ENCODE data around the gene IPO4. TPM values are rescaled to one million over a fixed set of nuclear protein-coding genes. Genes with fewer than 3 reads are reported as not detected.

IPO4 gene
- total RNA-seq, 1 donor from 2014 or later, result 49.6 TPM

DNA sequence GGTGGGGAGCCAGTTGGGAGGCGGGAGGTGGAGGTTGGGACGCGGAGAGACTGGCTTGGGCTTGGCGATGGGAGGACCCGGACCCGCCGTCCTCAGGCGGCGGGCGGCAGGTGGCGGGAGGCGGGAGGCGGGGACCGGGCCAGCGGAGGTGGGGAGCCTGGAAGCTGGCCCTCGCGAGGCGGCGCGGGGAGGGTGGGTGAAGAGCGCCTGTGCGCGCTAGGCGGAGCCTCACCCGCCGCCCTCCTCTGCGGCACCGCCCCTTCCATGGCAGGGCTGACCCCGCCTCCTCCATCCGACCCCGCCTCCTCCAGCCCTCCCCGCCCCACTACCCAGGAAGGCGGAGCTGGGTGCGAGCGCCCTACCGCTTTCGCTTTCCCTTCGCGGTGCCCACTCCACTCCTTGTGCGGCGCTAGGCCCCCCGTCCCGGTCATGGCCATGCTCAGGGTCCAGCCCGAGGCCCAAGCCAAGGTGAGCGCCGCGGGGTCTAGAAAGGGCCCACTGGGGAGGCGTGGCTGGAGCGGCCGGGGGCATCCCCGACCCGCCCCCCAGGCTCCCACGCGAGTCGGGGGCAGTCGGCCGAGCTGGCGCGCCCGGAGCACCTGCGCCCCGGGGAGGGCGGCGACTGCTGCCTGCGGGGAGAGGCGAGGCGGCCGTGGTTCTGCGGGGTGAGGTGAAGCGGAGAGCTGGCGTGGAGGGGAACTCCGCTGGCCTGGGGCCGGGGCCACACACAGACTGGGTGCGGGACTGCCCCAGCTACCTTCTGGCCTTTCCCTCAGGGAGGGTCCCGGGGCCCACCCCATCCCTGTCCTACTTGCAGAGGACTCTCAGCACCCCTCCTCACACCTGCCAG, 52.6 kb downstream of the IPO4 start, which contains the start of gene PSME1:
PSME1 (plus strand) TSS at position 361 of the 850 bp plus-strand sequence; CDS start at position 430, 69 bp downstream.

DNA sequence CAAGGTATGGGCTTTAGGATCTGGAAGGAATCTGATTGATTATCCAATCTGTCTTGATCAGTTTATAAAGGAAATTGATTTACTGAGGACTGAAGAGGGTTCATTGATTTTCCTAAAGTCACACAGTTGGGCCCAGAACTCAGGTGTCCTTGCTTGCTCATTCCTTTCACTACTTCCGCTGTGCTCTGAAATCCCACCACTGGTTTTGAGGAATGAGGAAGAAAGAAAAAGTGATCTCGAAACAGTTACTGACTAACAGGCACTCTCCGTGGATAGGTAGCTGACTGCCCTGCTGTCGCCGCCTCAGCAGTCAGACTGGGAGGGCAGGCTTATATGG, 58.3 kb downstream of the IPO4 start, which contains the start of gene FITM1:
FITM1 (plus strand) TSS at position 280 of the 337 bp plus-strand sequence. CDS start 905 bp downstream, outside the sequence.

Other genes with a start within 250 kb of the IPO4 start
- gene DHRS4, start 235.0 kb downstream of the IPO4 start, total RNA-seq, result 53.7 and 58.5 TPM in 2 replicates
- gene DHRS4L2, start 199.9 kb downstream of the IPO4 start, total RNA-seq, result 11.9 and 13.7 TPM in 2 replicates
- gene CARMIL3, start 136.8 kb downstream of the IPO4 start, total RNA-seq, result 0.09 TPM in 1 of 2 replicates, not detected in the other
- not detected in 2 replicates for gene CPNE6, start 117.3 kb downstream of the IPO4 start, total RNA-seq
- 5.1 and 17.4 TPM in 2 replicates for gene PCK2, start 94.5 kb downstream of the IPO4 start, total RNA-seq
- 42.3 and 47.3 TPM in 2 replicates for gene DCAF11, start 74.0 kb downstream of the IPO4 start, total RNA-seq
- gene NRL, start 73.9 kb downstream of the IPO4 start, total RNA-seq, result 0.19 and 0.45 TPM in 2 replicates
- 0.19 and 0.27 TPM in 2 replicates for gene FITM1, start 58.2 kb downstream of the IPO4 start, total RNA-seq
- gene PSME1, start 52.6 kb downstream of the IPO4 start, total RNA-seq, result 78.5 and 103 TPM in 2 replicates
- gene EMC9, start 47.2 kb downstream of the IPO4 start, total RNA-seq, result 23.2 and 23.7 TPM in 2 replicates
- 101 and 105 TPM in 2 replicates for gene PSME2, start 42.2 kb downstream of the IPO4 start, total RNA-seq
- 28.9 and 29.3 TPM in 2 replicates for gene RNF31, start 41.3 kb downstream of the IPO4 start, total RNA-seq
- 39.4 and 47.7 TPM in 2 replicates for gene IRF9, start 27.6 kb downstream of the IPO4 start, total RNA-seq
- gene REC8, start 16.7 kb downstream of the IPO4 start, total RNA-seq, result 1.3 and 4.2 TPM in 2 replicates
- 38.6 and 53.6 TPM in 2 replicates for gene TM9SF1, start 6.6 kb upstream of the IPO4 start, total RNA-seq
- 0.09 TPM in 1 of 2 replicates, not detected in the other for gene TSSK4, start 16.9 kb upstream of the IPO4 start, total RNA-seq
- 16.7 and 27.9 TPM in 2 replicates for gene CHMP4A, start 24.7 kb upstream of the IPO4 start, total RNA-seq
- gene MDP1, start 27.2 kb upstream of the IPO4 start, total RNA-seq, result 8.6 and 8.8 TPM in 2 replicates
- 235 and 253 TPM in 2 replicates for gene NEDD8, start 43.6 kb upstream of the IPO4 start, total RNA-seq
- gene GMPR2, start 44.1 kb upstream of the IPO4 start, total RNA-seq, result 76.5 and 85.2 TPM in 2 replicates
- gene TINF2, start 53.8 kb upstream of the IPO4 start, total RNA-seq, result 38.1 and 43.4 TPM in 2 replicates
- gene TGM1, start 74.4 kb upstream of the IPO4 start, total RNA-seq, result 0.36 and 0.75 TPM in 2 replicates
- 20.5 and 21.1 TPM in 2 replicates for gene RABGGTA, start 82.8 kb upstream of the IPO4 start, total RNA-seq
- gene DHRS1, start 111.0 kb upstream of the IPO4 start, total RNA-seq, result 6.6 and 7.3 TPM in 2 replicates
- 24.8 and 25.4 TPM in 2 replicates for gene NOP9, start 111.0 kb upstream of the IPO4 start, total RNA-seq
- gene CIDEB, start 119.2 kb upstream of the IPO4 start, total RNA-seq, result 1.4 and 2.8 TPM in 2 replicates
- 2.9 and 5.6 TPM in 2 replicates for gene LTB4R2, start 121.3 kb upstream of the IPO4 start, total RNA-seq
- 1.7 and 3.3 TPM in 2 replicates for gene LTB4R, start 122.7 kb upstream of the IPO4 start, total RNA-seq
- gene ADCY4, start 146.3 kb upstream of the IPO4 start, total RNA-seq, result 37.2 and 43.1 TPM in 2 replicates
- 2.9 and 3.5 TPM in 2 replicates for gene RIPK3, start 151.2 kb upstream of the IPO4 start, total RNA-seq
- gene NFATC4, start 179.4 kb upstream of the IPO4 start, total RNA-seq, result 14.8 and 25.8 TPM in 2 replicates
- 8.0 and 14.1 TPM in 2 replicates for gene NYNRIN, start 210.2 kb upstream of the IPO4 start, total RNA-seq
- gene CBLN3, start 240.9 kb upstream of the IPO4 start, total RNA-seq, result 1.3 and 2.6 TPM in 2 replicates
- 46.2 and 73.3 TPM in 2 replicates for gene KHNYN, start 241.1 kb upstream of the IPO4 start, total RNA-seq

Measured in endothelial cell of coronary artery (primary cell).